Superior temporal gyrus (tissue), 1 donor: ENCODE data around the gene DGKD.
A peak's percentile ranks its signal among the peaks of the same experiment; 100 is the strongest.
"Not testable (repeated sequence)": the region's sequence is repeated elsewhere in the genome, so short reads cannot be mapped to it uniquely, and the experiment has no call there.

ENCODE experiments used
- DNase-seq: peaks from one replicate; pipeline ENCODE4 v3.0.0-alpha.2; 2016; ENCODE audit errors: extremely low spot score

The DGKD gene, protein sequence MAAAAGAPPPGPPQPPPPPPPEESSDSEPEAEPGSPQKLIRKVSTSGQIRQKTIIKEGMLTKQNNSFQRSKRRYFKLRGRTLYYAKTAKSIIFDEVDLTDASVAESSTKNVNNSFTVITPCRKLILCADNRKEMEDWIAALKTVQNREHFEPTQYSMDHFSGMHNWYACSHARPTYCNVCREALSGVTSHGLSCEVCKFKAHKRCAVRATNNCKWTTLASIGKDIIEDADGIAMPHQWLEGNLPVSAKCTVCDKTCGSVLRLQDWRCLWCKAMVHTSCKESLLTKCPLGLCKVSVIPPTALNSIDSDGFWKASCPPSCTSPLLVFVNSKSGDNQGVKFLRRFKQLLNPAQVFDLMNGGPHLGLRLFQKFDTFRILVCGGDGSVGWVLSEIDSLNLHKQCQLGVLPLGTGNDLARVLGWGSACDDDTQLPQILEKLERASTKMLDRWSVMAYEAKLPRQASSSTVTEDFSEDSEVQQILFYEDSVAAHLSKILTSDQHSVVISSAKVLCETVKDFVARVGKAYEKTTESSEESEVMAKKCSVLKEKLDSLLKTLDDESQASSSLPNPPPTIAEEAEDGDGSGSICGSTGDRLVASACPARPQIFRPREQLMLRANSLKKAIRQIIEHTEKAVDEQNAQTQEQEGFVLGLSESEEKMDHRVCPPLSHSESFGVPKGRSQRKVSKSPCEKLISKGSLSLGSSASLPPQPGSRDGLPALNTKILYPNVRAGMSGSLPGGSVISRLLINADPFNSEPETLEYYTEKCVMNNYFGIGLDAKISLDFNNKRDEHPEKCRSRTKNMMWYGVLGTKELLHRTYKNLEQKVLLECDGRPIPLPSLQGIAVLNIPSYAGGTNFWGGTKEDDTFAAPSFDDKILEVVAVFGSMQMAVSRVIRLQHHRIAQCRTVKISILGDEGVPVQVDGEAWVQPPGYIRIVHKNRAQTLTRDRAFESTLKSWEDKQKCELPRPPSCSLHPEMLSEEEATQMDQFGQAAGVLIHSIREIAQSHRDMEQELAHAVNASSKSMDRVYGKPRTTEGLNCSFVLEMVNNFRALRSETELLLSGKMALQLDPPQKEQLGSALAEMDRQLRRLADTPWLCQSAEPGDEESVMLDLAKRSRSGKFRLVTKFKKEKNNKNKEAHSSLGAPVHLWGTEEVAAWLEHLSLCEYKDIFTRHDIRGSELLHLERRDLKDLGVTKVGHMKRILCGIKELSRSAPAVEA

GRCh38 chr2:233353769-233354499, at the start of gene DGKD:
DGKD (plus strand) TSS chr2:233354494; CDS start chr2:233354519, 25 bp downstream.
- no peak for DNase-seq

GRCh38 chr2:233307565-233307964, 46.7 kb upstream of the DGKD start, which contains the start of gene SAG:
SAG (plus strand) TSS chr2:233307816; CDS start chr2:233309190, 1,374 bp downstream.
- DNase-seq: no peak

DNA sequence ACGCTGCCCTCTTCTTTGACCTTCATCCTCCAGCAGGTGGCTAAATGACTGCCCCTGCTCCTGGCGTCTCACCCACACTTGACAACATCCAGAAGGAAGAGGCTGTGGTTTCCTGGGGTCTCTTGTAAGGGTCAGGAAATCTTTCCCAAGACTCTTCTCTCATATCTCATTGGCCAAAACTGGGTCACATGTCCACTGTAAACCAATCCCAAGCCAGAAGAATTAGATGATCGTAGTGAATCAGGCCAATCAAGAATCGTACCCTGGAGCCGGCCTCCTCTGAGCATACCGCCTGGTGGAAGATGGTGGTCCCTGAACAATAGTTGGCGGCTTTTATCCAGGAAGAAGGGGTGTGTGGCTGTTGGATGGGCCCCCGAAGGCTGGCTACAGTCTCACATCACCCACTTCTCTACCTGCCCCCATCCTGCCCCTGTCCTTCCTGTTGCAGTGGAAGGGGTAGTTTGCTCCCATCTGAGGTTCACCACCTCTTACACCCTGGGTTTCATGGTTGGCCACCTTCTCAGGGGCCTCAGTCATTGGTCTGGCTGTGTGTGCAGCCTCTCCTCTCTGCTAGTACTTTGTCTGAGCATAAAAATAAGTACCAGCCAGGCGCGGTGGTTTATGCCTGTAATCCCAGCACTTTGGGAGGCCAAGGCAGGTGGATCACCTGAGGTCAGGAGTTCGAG, 42.9 kb upstream of the DGKD start:
- DNase-seq: no peak

DNA sequence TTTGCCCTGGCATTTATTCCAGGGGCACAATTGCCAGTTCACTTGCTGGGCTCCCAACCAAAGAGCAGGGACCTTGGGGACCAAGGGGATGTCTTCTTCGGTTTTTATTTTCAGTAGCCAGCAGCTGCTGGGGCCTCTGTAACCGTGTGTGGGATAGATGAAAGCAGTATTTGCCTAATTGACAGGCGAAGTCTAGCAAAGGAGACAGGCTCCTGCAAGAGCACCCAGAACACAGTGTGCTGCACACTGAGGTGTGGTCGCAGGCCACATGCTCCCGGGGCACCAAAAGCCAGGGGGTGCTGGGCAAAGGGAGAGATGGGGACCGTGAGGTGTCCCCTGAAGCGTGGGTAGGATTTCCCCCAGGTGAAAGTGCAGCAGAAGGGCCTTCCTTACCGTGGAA, 41.4 kb upstream of the DGKD start:
- DNase-seq: no peak

DNA sequence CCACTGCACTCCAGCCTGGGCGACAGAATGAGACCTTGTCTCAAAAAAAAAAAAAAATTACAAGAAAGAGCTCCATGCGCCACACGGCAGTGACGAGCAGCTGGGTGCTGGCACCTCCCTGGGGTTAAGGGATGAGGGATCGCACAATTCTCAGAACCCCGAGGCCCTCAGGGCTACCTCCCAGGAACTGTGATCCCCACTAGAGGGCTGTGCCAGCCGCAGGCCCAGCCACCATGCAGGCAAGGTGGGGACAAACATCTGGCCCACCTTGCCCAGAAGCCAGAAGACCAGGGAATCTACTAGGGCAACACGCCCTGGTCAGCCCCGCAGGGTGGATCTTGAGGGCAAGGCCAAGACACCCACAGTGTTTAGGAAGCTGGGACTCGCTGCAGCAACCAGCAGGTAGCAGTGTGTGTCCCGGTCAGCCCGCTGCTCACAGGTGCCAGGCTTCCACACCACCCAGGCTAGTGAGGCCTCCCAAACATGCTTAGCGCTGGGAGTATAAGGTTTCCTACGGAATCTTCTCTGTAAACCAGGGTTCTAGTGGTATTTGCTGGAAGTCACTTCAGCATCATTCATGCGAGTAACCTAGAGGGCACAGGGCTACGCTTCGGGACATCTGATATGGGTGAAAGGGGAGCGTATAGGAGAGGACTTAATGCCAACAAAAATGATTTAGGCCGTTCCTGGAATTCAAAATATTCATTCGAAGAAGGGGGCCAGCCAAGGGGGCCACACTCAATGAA, 39.9 kb upstream of the DGKD start:
- no peak for DNase-seq

DNA sequence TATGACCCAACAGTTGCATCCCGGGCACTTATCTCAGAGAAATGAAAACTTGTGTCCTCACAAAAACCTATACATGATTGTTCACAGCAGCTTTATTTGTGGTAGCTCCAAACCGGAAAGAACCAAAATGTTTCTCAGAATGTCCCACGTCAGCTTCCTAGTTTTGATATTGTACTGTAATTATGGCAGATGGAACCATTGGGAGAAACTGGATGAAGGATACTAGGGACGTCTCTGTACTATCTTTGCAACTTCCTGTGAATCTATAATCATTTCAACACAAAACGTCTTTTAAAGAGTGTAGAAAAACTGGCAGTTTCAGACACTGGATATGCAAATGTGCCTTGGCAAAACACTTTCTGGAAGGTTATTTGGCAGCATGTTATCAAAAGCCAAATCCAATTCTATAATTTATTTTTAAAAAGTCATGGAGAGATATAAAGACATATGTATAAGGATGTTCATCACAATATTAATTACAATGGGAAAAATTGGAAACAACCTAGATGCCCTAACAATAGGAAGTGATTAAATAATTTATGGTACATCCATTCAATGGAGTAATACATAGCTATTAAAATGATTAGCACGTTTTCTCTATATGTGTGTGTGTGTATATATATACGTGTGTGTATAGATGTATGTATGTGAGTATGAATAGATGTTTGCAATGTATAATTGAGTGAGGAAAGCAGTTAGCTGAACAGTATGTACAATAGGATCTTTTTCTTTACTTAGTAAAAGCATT, 36.9 kb upstream of the DGKD start:
- DNase-seq: no peak

DNA sequence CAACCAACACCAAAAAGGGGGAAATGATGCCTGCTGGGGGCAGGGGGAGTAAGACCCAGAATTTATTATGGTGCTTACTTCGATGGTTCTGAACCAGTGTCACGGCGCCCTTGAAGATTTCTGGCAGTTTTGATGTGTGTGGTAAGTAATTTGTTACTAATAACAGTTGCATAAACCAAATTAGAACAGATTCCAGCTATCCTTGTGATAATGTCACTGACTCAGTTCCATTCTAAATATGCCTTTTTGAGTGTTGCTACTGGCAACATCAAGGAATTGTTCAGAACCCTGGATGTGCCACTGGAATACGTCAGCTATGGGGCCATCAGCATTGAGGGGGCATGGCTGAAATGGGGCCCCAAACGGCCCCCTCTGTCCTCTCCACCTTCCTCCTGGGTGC, 35.0 kb upstream of the DGKD start:
- no peak for DNase-seq

DNA sequence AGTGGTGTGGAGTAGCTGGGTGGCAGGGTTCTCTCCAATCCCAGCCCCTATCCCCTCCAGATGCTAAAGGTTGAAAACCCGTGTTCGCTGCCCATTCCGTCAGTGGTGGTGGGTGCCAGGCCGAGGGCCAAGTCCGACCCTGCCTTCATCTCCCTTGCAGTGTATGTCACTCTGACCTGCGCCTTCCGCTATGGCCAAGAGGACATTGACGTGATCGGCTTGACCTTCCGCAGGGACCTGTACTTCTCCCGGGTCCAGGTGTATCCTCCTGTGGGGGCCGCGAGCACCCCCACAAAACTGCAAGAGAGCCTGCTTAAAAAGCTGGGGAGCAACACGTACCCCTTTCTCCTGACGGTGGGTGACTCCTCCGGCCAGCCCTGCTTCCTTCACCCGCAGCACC, 33.8 kb upstream of the DGKD start:
- no peak for DNase-seq

DNA sequence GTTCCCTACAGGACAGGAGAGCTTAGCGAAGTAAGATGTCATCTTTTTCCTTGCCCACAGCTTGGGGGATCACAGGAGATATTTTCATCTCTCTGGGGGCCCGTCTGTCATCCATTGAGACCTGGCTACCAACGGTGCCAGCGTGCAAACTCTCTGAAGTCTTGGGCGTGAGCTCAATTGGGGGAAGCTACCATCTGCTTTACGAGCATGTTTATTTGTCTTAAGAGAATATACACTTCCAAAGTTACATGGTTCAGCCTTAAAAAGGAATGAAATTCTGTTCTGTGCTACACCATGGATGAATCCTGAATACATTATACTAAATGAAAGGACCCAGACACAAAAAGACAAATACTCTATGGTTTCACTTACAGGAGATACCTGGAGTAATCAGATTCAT, 33.1 kb upstream of the DGKD start:
- no peak for DNase-seq

- DNase-seq: no peak
Observed at GRCh38 chr2:233323851-233324250, 30.4 kb upstream of the DGKD start.

DNA sequence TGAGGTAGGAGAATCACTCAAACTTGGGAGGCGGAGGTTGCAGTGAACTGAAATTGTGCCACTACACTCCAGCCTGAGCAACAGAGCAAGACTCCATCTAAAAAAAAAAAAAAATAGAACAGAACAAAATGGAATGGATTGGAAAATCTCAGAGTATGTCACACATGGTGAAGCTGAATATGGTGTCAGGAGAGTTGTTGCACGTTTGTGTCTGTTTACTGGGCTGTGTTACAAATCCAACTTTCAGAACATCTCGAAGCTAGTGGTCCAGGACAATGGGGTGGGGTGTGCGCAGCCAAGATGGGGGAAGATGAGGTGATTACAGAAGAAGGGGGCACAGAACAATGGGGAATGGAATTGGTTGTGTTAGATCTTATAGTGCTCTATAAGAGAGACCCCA, 29.0 kb upstream of the DGKD start:
- no peak for DNase-seq

GRCh38 chr2:233325814-233326213, 28.5 kb upstream of the DGKD start:
- no peak for DNase-seq

DNA sequence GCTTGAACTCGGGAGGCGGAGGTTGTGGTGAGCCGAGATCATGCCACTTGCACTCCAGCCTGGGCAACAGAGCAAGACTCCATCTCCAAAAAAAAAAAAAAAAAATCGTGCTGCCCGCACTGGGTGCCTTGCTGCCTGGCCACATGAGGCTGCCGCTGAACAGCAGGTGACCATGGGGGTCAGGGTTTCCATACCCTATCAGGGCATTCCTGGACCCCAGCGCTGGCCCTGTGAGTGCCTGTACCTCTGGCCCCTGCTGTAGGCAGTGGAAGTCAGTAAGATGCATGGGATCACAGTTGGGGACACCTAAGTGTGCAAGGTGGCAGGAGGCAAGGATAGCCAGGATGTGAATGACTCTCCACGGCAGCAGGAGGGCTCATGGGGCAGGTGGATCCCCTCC, 27.8 kb upstream of the DGKD start:
- DNase-seq: no peak

- DNase-seq: no peak
Observed at GRCh38 chr2:233328922-233329321, 25.4 kb upstream of the DGKD start.

DNA sequence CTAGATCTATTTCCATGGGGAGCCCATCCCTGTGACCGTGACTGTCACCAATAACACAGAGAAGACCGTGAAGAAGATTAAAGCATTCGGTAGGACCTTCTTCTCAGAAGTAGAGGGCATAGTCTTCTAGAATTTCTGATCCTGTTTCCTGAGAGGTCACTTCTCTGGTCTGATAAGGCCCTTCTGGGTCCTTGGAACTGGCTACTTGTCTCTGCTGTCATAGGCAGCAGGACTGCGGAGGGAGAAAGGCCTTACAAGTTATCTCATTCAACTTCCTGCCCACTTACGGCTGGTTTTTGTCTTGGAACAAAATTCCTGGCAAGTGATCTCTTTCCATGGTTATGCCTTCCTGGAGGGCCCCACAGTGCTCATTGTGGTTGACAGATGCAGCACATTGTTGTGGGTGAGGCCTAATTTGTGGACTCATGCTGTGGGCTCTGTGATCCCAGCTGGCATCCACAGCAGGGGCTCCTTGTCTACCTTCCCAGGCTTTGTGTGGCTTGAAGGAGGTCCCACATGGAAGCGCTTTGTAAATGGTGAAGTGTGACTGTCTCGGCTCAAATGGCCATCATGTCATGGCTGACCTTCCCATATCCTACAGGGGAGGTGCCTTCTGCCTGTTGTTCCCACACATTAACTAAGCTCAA, 24.7 kb upstream of the DGKD start:
- DNase-seq: no peak

DNA sequence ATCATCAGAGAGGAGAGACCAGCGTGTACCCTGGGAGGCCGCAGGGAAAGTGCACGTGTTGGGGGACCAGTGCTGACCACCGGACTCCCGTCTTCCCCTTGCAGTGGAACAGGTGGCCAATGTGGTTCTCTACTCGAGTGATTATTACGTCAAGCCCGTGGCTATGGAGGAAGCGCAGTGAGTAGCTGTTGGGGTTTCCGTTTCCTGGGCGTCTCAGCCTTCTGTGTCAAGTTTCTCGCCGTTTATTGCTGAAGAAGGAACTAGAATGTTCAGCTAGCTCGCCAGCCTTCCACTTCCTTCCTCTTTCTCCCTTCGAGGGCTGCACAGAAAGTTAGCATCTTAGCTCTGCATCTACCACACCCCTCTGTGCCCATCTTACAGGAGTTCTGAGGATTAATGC, 22.8 kb upstream of the DGKD start:
- peak; percentile 32 for DNase-seq

GRCh38 chr2:233332125-233332524, 22.2 kb upstream of the DGKD start:
- DNase-seq: no peak

GRCh38 chr2:233334915-233335314, 19.4 kb upstream of the DGKD start:
- DNase-seq: no peak

- DNase-seq: not testable (repeated sequence)
Observed at GRCh38 chr2:233336091-233336490, 18.2 kb upstream of the DGKD start.
